RKO (cell line): ENCODE data around the gene COLEC12.
A peak's percentile ranks its signal among the peaks of the same experiment; 100 is the strongest.
"Not testable (repeated sequence)": the region's sequence is repeated elsewhere in the genome, so short reads cannot be mapped to it uniquely, and the experiment has no call there.

ENCODE experiments used
- DNase-seq: peaks from one replicate; pipeline ENCODE4 v3.0.0-alpha.2; 2016; ENCODE audit warnings: low spot score

The COLEC12 gene

GRCh38 chr18:408367-408766 lies 92.1 kb downstream of the COLEC12 start:
- no peak for DNase-seq

- DNase-seq, result no peak
Observed at GRCh38 chr18:407626-408224, 92.8 kb downstream of the COLEC12 start.

GRCh38 chr18:407191-407590 lies 93.3 kb downstream of the COLEC12 start:
- no peak for DNase-seq

GRCh38 chr18:406677-407076 lies 93.8 kb downstream of the COLEC12 start:
- DNase-seq, result no peak

DNA sequence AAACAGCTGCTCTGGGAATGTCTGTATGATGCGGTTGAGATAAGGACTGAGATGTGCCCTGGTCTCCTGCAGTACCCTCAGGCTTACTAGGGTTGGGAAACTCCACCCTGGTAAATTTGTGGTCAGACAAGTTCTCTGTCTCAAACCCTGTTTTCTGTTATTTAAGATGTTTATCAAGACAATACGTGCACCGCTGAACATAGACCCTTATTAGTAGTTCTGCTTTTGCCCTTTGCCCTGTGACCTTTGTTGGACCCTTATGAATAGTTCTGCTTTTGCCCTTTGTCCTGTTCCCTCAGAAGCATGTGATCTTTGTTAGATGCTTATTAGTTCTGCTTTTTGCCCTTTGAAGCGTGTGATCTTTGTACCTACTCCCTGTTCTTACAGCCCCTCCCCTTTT lies 95.5 kb downstream of the COLEC12 start:
- not testable (repeated sequence) for DNase-seq

- DNase-seq, result no peak
Observed at GRCh38 chr18:404061-404636, 96.4 kb downstream of the COLEC12 start.

DNA sequence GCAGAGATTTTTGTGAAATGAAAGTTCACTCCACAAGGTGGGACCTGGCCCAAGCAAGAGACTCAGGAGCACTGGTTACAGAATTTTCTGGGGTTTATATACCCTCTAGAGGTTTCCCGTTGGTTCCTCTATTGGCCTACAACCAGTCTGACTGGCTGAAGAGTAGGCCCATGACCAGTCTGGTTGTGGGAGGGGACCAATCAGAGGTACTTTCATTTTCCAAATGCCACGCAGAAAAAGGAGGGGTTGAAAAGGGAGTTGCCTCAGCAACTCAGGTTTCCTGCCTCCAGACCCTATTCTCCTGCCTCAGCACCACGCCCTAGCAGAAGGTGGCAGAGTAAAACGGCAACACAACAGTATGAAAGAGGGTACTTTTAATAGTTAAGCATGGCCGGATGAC lies 98.4 kb downstream of the COLEC12 start:
- no peak for DNase-seq

GRCh38 chr18:400456-400855 lies 100.0 kb downstream of the COLEC12 start:
- DNase-seq, result no peak

DNA sequence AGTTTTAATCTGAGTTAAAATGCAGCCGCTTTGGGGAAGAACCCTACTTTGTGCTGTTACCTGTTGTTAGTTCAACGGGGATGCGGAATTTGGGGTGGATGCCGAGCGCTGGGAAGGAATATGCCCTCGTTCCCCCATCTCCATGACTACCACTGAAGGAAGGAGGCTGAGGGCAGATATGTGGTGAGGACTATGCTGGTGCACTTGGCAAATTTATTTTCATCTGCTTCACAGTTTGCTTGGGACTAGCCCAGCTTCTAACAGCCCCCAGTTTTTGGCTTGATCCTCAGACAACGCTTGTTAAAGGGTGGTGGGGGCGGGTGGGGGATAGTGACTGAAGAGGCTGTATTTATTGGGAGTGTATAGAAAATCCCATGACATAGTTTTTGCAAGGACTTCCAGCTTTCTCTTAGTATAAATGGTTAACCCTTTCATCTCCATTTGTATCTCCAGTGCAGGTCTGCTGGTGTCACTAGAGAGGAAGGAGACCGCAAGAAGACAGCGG lies 100.8 kb downstream of the COLEC12 start:
- DNase-seq, result no peak

- no peak for DNase-seq
Observed at GRCh38 chr18:398935-399630, 101.4 kb downstream of the COLEC12 start.

DNA sequence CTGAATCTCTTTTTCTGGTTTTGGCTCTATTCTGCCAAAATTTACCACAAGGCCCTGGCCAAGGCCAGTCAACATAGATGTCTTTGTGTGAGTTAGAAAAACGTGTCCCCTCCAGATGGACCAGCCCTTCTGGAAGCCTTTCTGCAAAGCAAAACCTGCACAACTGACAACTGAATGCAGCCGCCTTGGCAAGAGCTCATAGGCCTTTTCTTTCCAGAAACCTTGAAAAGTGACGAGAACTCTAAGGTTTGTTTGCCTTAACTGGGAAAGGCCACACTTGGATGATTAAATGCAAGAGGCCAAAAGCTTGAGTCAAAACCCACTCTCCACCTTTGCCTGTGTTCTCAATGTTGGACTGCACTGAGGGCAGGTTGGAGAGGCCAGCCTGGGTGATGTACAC lies 103.9 kb downstream of the COLEC12 start:
- DNase-seq, result no peak

DNA sequence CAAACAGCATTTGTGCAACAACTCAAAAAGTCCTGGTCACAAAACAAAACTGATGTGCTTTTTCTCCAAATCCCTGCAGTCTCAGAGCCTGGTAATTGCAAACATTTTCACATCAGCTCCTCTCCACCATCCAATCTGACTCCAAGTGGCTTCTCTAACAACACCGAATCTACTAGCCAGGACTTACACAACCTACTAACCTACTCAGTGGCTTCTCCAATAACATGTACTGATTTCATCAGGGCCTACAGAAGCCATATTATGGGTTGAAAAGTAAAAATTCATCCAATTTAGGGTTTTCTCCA lies 104.3 kb downstream of the COLEC12 start:
- no peak for DNase-seq

DNA sequence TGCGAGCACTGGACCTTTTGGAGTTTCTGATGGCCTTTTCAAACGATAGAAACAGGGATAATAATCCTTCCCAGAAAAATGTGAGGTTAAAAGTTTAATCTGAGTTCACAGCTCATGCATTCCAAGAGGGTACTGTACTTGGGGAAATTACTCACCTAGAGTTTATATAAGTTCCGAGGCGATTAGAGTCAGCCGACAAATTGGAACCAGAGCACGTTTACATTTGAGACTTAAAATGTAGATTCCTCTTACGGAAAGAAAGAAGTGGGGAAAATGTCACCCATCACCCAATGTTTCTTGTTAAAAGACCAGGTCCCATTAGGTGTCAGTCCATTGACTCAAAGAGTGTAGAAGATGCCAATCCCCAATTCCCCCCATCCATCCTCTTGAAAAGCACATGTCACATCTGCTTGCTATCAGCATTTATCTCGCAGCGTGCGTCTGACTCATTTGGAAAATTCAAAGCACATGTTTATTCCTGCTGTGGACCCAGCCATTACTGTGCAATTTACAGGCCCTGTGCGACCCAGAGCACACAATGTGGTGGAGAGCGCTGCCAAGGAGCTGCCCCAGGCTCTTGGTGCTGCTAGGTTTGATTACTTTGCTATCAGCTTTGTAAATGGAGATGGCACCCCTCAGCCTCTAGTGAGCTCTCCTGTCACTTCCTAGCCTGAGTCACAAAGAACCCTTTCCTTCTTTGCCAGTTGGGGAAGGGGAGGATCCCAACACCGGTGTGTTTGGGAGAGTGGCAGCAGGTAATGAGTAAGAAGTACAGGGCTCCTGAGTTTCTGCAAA lies 104.8 kb downstream of the COLEC12 start:
- DNase-seq, result no peak

DNA sequence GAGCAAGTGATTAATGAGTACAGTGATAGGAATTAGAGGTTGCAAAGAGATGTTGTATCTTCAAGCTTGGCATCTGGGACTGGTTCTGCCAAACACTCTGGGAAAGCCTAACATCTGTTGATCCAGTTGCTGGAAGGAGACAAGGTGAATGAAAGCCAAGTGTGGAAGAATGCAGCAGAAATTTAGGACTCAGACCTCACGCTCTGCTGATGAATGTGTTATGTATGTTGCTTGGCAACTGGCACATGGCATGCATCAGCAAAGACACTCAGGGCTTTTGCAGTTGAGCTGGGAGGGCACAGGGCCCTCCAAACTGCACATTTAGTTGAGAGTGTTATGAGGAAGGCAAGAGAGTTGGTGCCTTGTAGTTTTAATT lies 105.5 kb downstream of the COLEC12 start:
- peak; percentile 12 for DNase-seq

DNA sequence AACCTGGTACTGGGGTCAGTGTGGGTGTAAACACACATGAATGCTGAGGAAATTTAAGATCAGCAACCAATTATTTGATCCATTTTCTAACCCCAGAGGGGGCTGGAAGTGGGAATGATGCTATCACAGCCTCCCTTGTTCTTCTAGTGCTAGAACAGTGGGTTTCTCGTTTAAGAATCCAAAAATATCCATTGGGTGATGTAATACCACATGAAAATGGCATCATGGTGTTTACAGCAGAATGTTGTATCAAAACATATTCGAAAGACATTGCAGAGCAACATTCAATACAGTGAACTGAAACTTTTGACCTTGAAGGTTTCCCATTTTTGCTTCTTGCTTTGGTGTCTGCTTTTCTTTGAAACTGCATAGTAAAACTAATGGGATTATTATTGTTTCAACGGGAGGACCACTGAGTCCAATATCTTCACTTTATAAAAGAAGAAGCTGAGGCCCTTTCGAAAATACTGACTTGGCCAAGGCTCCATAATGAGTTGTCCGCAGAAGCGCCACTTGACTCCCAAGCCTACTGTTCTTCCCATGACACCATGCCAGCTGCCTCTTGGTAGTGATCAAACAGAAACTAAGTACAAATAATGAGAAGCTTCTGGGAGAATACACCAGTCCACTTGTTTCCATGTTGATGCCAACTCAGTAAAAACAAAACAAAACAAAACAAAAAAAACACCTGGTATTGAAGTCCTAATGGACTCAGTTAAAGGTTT lies 106.1 kb downstream of the COLEC12 start:
- DNase-seq, result no peak

DNA sequence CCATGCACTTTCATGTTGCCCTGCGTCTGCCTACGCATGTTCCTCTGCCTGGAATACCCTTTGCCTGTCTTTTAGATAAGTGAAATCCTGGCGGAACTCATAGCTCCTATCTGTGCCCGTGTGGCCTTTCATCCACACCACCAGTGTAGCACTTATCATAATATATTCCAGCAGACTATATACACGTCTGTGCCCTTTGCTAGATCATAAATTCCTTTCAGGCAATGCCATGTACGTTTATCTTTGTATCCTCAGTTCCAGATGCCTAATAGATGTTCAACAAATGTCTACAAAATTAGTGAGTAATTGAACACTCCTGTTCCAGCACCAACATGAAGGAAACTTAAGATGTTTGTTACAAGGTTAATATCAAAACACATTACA lies 106.9 kb downstream of the COLEC12 start:
- DNase-seq, result no peak

- no peak for DNase-seq
Observed at GRCh38 chr18:392928-393573, 107.5 kb downstream of the COLEC12 start.

GRCh38 chr18:390741-391478 lies 109.6 kb downstream of the COLEC12 start:
- no peak for DNase-seq

DNA sequence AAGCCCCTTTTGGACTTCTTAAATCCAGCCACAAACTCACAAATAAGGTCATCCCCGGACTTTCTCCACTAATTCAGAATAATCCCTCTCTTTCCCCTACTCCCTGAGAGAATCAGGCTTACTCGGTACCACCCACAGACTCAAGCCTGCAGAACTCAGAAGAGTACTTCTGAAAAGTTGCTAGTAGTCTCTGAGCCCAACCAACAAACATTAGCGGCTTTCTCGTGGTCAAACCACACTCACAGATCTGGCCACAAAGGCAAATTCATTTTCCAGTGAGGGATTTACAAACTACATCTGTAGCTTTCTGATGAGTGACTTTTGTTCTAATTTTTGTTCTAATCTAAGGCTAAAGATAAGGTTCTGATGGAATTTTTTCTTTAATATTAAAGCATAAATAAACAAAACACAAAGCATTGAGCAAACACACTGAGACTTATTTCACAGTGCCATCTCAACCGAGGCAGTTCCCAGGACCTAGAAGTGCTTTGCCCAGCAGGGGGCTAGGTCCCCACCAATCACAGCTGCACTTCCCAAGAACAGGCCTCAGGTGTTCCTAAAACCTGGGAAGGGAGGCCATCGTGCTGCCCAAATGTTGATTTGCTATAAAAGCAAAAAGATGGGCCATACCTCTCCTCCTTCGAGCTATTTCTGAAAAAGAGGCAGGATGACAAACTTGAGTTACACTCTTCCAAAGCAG lies 110.7 kb downstream of the COLEC12 start:
- DNase-seq, result no peak

GRCh38 chr18:388200-388599 lies 112.3 kb downstream of the COLEC12 start:
- no peak for DNase-seq
